ENCODE results near the gene RNF41. TPM values are rescaled to one million over a fixed set of nuclear protein-coding genes. Genes with fewer than 3 reads are reported as not detected.

Gene RNF41
- total and polyA plus RNA-seq, 8 donors: 10.4 to 92.4 (median 35.7) TPM

GRCh38 chr12:56252649-56253048 lies 30.9 kb upstream of the RNF41 start:
- Histone ChIP-seq H3K4me1 (peaks cover 16 to 22% (median 20%) of the 10 kb centered on the region in 4 donors), H3K27me3 (no peaks in the 10 kb centered on the region), H3K27ac (no peak overlapping the region), H3K4me3 (no peak overlapping the region), H3K9me3 (no peaks in the 10 kb centered on the region), H3K36me3 (peaks cover 73 to 88% (median 86%) of the 10 kb centered on the region in 4 donors)
- TF ChIP-seq EP300 (IDR thresholded peaks at IDR 0.05) (no peak), POLR2A (IDR thresholded peaks at IDR 0.05) (no peak)
- no peak for DNase-seq
- WGBS, 5 donors: 91 to 96% (median 95%) methylated on average over 3 of the region's 3 CpGs
- intact Hi-C loops (cut with DNase I; ENCODE audit: low total_unique reads): no loop called here

- Histone ChIP-seq H3K36me3 (peaks cover 89 to 100% (median 100%) of the 10 kb centered on the region in 4 donors), H3K27me3 (no peaks in the 10 kb centered on the region), H3K27ac (no peak overlapping the region), H3K9me3 (no peaks in the 10 kb centered on the region), H3K4me1 (no peaks in the 10 kb centered on the region), H3K4me3 (no peak overlapping the region)
- intact Hi-C loops (cut with DNase I; ENCODE audit: low total_unique reads): no loop called here
- 92 to 98% (median 96%) methylated on average over 8 of the region's 8 CpGs for WGBS, 5 donors
- DNase-seq: no peak
- TF ChIP-seq POLR2A (IDR thresholded peaks at IDR 0.05) (no peak), POLR2AphosphoS5 (IDR thresholded peaks at IDR 0.05) (no peak), EP300 (IDR thresholded peaks at IDR 0.05) (no peak)
Measured at GRCh38 chr12:56248711-56249110, 27.0 kb upstream of the RNF41 start.

- peaks cover 89 to 100% (median 100%) of the 10 kb centered on the region in 4 donors for H3K36me3 ChIP-seq
- H3K4me3 ChIP-seq: no peak overlapping the region
- no peaks in the 10 kb centered on the region for H3K9me3 ChIP-seq
- intact Hi-C loops (cut with DNase I; ENCODE audit: low total_unique reads): no loop called here
- no peak overlapping the region for H3K27ac ChIP-seq
- 93 to 96% (median 96%) methylated on average over 13 to 16 of the region's 16 CpGs for WGBS, 5 donors
- DNase-seq: no peak
- no peak for TF ChIP-seq POLR2A (IDR thresholded peaks at IDR 0.05)
- TF ChIP-seq CTCF (IDR thresholded peaks at IDR 0.05): no peak
- no peak for TF ChIP-seq EP300 (IDR thresholded peaks at IDR 0.05)
- TF ChIP-seq POLR2AphosphoS5 (IDR thresholded peaks at IDR 0.05): no peak
- H3K4me1 ChIP-seq: no peaks in the 10 kb centered on the region
- H3K27me3 ChIP-seq: no peaks in the 10 kb centered on the region
Measured at GRCh38 chr12:56247923-56248322, 26.2 kb upstream of the RNF41 start.

DNA sequence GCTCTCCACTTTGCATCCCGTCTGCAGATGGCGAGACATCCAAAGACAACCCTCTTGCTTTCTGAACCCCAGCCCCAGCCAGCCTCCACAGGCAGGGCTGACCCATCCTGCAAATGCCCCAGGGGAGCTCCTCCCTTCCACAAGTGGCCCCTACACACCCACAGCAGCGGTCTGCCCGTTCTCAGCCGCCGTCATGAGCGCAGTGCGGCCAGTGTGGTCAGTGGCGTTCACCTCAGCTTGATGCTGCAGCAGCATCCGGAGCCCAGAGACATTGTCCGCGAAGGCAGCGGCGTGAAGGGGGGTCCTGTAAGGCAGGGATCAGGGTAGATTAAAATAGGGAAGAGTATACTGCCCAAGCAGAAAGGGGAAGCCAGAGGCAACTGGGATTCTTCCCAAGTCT lies 22.8 kb upstream of the RNF41 start:
- 82 to 92% (median 91%) methylated on average over 14 of the region's 14 CpGs for WGBS, 5 donors
- H3K36me3 ChIP-seq: peaks cover 90 to 100% (median 100%) of the 10 kb centered on the region in 4 donors
- H3K27ac ChIP-seq: no peak overlapping the region
- DNase-seq: no peak
- H3K4me3 ChIP-seq: no peak overlapping the region
- no peaks in the 10 kb centered on the region for H3K4me1 ChIP-seq
- TF ChIP-seq EP300 (IDR thresholded peaks at IDR 0.05) (no peak), POLR2A (IDR thresholded peaks at IDR 0.05) (no peak), CTCF (IDR thresholded peaks at IDR 0.05) (no peak), POLR2AphosphoS5 (IDR thresholded peaks at IDR 0.05) (no peak)
- H3K27me3 ChIP-seq: no peaks in the 10 kb centered on the region
- no peaks in the 10 kb centered on the region for H3K9me3 ChIP-seq
- intact Hi-C loops (cut with DNase I; ENCODE audit: low total_unique reads): no loop called here

DNA sequence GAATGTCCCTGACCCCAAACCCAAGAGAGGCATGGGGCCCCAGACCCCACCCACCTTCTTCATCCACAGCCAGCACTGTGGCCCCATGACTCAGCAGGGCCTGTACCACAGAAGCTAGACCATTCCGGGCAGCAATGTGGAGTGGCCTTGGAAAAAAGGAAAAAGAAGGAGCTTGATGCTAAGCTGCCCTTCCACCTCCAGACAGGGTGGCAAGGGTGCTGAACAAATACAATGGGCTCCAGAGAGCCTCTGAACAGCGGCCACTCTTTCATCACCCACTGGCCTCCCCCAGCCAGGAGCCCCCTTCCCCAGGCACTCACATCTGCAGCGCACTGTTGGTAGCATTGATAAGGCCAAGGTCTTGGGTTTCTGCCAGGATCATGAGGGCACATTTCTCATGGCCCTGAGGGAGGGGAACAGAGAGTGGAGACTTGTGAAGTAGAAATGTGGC lies 22.0 kb upstream of the RNF41 start:
- WGBS, 5 donors: 33 to 64% (median 47%) methylated on average over 3 of the region's 3 CpGs
- no peaks in the 10 kb centered on the region for H3K4me1 ChIP-seq
- H3K9me3 ChIP-seq: no peaks in the 10 kb centered on the region
- H3K4me3 ChIP-seq: no peak overlapping the region
- H3K27me3 ChIP-seq: no peaks in the 10 kb centered on the region
- intact Hi-C loops (cut with DNase I; ENCODE audit: low total_unique reads): no loop called here
- peak; percentile 28 to 70 for DNase-seq
- TF ChIP-seq POLR2AphosphoS5 (IDR thresholded peaks at IDR 0.05) (no peak), POLR2A (IDR thresholded peaks at IDR 0.05) (no peak), CTCF (IDR thresholded peaks at IDR 0.05) (no peak), EP300 (IDR thresholded peaks at IDR 0.05) (no peak)
- H3K27ac ChIP-seq: no peak overlapping the region
- peaks cover 88 to 100% (median 100%) of the 10 kb centered on the region in 4 donors for H3K36me3 ChIP-seq

All from stomach (tissue), 9 donors.